GM12892 (cell line): ENCODE results near the gene PRIMA1.

Experiments used
- POLR2A ChIP-seq: IDR thresholded peaks from 2 replicates; pipeline ENCODE4 v1.6.1; 2011; ENCODE audit warnings: low read depth, low read length, control low read depth
- POLR2AphosphoS5 ChIP-seq: IDR thresholded peaks from 2 replicates; pipeline ENCODE4 v1.6.1; 2011; ENCODE audit warnings: low read depth, low read length, control low read depth
- TAF1 ChIP-seq: IDR thresholded peaks from 2 replicates; pipeline ENCODE4 v1.6.1; 2011; ENCODE audit warnings: low read depth, mild to moderate bottlenecking, control low read depth, low read length, borderline replicate concordance

DNA sequence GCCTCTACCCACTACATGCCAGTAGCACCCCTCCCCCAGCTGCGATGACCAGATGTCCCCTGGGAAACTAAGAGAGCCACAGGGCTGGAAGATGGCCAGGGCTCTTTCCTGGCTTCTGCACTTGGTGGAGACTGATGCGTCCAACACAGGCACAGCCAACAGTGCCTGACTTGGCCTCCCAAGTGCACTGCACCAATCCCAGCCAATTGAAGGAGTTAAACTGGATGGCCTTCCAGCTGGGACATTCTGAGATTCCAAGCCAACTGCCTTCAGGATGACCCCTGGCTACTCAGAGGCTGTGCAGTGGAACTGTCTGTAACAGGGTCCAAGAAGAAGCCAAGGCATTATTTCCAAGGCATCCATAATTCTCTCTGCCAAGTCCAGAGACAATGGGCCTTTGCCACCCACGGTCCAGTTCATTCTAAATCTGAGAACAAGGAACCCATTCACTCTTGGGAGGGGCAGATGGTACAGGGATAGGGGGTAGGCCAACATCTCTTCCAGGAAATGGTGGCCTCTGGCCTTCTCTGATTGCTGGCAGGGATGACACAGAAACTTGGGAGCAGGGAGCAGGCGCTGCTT is 35.2 kb downstream of the PRIMA1 start:
- TF ChIP-seq POLR2A (no peak), POLR2AphosphoS5 (no peak), TAF1 (no peak)
